NCI-H2107 (cell line): ENCODE measurements around the gene CST7.
"Not testable (repeated sequence)": the region's sequence is repeated elsewhere in the genome, so short reads cannot be mapped to it uniquely, and the experiment has no call there.

ENCODE experiments used
- DNase-seq: peaks from one replicate; lab custom pipeline; 2025; lab: John Stamatoyannopoulos, UW

Gene CST7

GRCh38 chr20:24987244-24987643 lies 38.2 kb downstream of the CST7 start:
- no peak for DNase-seq

GRCh38 chr20:24987873-24988835 lies 39.1 kb downstream of the CST7 start:
- DNase-seq: no peak

GRCh38 chr20:24989162-24989561 lies 40.1 kb downstream of the CST7 start:
- no peak for DNase-seq

GRCh38 chr20:24990810-24991252 lies 41.8 kb downstream of the CST7 start:
- DNase-seq: no peak

GRCh38 chr20:24991897-24992486 lies 42.9 kb downstream of the CST7 start:
- DNase-seq: no peak

GRCh38 chr20:24992487-24993205 lies 43.6 kb downstream of the CST7 start, which contains the start of gene APMAP:
APMAP (minus strand) TSS chr20:24992751; CDS start chr20:24992688, 63 bp downstream.
- peak; percentile 72 for DNase-seq

- DNase-seq: no peak
Measured at GRCh38 chr20:24993337-24994185, 44.5 kb downstream of the CST7 start.

GRCh38 chr20:24994186-24994465 lies 45.1 kb downstream of the CST7 start:
- no peak for DNase-seq

- no peak for DNase-seq
Measured at GRCh38 chr20:24994470-24995368, 45.6 kb downstream of the CST7 start.

GRCh38 chr20:24995741-24996448 lies 46.8 kb downstream of the CST7 start:
- DNase-seq: no peak

GRCh38 chr20:24996449-24997377 lies 47.6 kb downstream of the CST7 start:
- no peak for DNase-seq

- DNase-seq: no peak
Measured at GRCh38 chr20:24998121-24998520, 49.1 kb downstream of the CST7 start.

- DNase-seq: no peak
Measured at GRCh38 chr20:24998631-24999445, 49.8 kb downstream of the CST7 start.

GRCh38 chr20:24999568-24999967 lies 50.5 kb downstream of the CST7 start:
- no peak for DNase-seq

- no peak for DNase-seq
Measured at GRCh38 chr20:25000268-25000801, 51.3 kb downstream of the CST7 start.

GRCh38 chr20:25001323-25001722 lies 52.3 kb downstream of the CST7 start:
- not testable (repeated sequence) for DNase-seq

- no peak for DNase-seq
Measured at GRCh38 chr20:25003002-25003401, 53.9 kb downstream of the CST7 start.

GRCh38 chr20:25005220-25005619 lies 56.2 kb downstream of the CST7 start:
- DNase-seq: no peak
